HL-60 (cell line): ENCODE results near the gene POLR1A.
A peak's percentile ranks its signal among the peaks of the same experiment; 100 is the strongest.

Experiments used
- CTCF ChIP-seq: IDR thresholded peaks from one replicate; pipeline ENCODE4 v1.5.1; 2011; ENCODE audit warnings: low read length, control low read depth, inconsistent platforms; ENCODE audit not compliant: insufficient read depth
- POLR2AphosphoS5 ChIP-seq: IDR thresholded peaks from 2 replicates; pipeline ENCODE4 v1.6.1; 2012; ENCODE audit warnings: low read depth
- REST ChIP-seq: IDR thresholded peaks from 2 replicates; pipeline ENCODE4 v1.6.1; 2012; ENCODE audit warnings: low read depth; ENCODE audit not compliant: insufficient replicate concordance

GRCh38 chr2:86079981-86080911 is 25.4 kb downstream of the POLR1A start:
- TF ChIP-seq CTCF (peak; percentile 78), POLR2AphosphoS5 (no peak), REST (no peak)
